Measurements from ENCODE around the gene SNX25.

DNA sequence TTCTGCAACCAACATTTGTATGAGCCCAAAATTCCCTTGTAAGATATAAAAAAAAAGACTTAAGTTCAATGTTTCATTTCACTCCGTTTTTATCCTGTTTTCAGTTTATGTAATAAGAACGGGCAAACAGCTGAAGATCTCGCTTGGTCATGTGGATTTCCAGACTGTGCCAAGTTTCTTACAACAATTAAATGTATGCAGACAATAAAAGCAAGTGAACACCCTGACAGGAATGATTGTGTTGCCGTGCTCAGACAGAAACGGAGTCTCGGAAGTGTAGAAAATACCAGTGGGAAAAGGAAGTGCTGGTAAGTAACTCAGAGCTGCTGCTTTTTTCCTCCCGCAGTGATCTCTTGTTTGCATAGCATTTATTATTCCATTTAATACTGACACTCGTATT, 190.1 kb downstream of the SNX25 start:
- TF ChIP-seq, protein P1, sequence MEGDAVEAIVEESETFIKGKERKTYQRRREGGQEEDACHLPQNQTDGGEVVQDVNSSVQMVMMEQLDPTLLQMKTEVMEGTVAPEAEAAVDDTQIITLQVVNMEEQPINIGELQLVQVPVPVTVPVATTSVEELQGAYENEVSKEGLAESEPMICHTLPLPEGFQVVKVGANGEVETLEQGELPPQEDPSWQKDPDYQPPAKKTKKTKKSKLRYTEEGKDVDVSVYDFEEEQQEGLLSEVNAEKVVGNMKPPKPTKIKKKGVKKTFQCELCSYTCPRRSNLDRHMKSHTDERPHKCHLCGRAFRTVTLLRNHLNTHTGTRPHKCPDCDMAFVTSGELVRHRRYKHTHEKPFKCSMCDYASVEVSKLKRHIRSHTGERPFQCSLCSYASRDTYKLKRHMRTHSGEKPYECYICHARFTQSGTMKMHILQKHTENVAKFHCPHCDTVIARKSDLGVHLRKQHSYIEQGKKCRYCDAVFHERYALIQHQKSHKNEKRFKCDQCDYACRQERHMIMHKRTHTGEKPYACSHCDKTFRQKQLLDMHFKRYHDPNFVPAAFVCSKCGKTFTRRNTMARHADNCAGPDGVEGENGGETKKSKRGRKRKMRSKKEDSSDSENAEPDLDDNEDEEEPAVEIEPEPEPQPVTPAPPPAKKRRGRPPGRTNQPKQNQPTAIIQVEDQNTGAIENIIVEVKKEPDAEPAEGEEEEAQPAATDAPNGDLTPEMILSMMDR (conservative IDR thresholded peaks at IDR 0.05; ENCODE audit: low read depth in 2 of 2) = no peak
- TF ChIP-seq POLR2AphosphoS5 (IDR thresholded peaks at IDR 0.05; ENCODE audit: low read depth) = no peak
- TF ChIP-seq JUNB (IDR thresholded peaks at IDR 0.05; ENCODE audit: unreplicated experiment) = no peak
- no peak for TF ChIP-seq EZH2 (IDR thresholded peaks at IDR 0.05; ENCODE audit: low read depth, unreplicated experiment)
- TF ChIP-seq, protein P2, sequence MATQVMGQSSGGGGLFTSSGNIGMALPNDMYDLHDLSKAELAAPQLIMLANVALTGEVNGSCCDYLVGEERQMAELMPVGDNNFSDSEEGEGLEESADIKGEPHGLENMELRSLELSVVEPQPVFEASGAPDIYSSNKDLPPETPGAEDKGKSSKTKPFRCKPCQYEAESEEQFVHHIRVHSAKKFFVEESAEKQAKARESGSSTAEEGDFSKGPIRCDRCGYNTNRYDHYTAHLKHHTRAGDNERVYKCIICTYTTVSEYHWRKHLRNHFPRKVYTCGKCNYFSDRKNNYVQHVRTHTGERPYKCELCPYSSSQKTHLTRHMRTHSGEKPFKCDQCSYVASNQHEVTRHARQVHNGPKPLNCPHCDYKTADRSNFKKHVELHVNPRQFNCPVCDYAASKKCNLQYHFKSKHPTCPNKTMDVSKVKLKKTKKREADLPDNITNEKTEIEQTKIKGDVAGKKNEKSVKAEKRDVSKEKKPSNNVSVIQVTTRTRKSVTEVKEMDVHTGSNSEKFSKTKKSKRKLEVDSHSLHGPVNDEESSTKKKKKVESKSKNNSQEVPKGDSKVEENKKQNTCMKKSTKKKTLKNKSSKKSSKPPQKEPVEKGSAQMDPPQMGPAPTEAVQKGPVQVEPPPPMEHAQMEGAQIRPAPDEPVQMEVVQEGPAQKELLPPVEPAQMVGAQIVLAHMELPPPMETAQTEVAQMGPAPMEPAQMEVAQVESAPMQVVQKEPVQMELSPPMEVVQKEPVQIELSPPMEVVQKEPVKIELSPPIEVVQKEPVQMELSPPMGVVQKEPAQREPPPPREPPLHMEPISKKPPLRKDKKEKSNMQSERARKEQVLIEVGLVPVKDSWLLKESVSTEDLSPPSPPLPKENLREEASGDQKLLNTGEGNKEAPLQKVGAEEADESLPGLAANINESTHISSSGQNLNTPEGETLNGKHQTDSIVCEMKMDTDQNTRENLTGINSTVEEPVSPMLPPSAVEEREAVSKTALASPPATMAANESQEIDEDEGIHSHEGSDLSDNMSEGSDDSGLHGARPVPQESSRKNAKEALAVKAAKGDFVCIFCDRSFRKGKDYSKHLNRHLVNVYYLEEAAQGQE (IDR thresholded peaks at IDR 0.05; ENCODE audit: unreplicated experiment) = no peak
- no peak for TF ChIP-seq EZH2phosphoT487 (IDR thresholded peaks at IDR 0.05; ENCODE audit: unreplicated experiment)
- TF ChIP-seq NANOG (IDR thresholded peaks at IDR 0.05; ENCODE audit: borderline replicate concordance) = no peak
- no peak for TF ChIP-seq ZNF331 (CRISPR knock-in tag; IDR thresholded peaks at IDR 0.05; ENCODE audit: low read depth)
- TF ChIP-seq CREB1 (CRISPR knock-in tag; IDR thresholded peaks at IDR 0.05; ENCODE audit: low read depth) = no peak
- TF ChIP-seq, protein P3, sequence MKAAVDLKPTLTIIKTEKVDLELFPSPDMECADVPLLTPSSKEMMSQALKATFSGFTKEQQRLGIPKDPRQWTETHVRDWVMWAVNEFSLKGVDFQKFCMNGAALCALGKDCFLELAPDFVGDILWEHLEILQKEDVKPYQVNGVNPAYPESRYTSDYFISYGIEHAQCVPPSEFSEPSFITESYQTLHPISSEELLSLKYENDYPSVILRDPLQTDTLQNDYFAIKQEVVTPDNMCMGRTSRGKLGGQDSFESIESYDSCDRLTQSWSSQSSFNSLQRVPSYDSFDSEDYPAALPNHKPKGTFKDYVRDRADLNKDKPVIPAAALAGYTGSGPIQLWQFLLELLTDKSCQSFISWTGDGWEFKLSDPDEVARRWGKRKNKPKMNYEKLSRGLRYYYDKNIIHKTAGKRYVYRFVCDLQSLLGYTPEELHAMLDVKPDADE (IDR thresholded peaks at IDR 0.05) = no peak
- no peak for TF ChIP-seq ZNF114 (CRISPR knock-in tag; IDR thresholded peaks at IDR 0.05)
- TF ChIP-seq STAT1 (IDR thresholded peaks at IDR 0.05; ENCODE audit: unreplicated experiment) = no peak
- TF ChIP-seq, protein P4, sequence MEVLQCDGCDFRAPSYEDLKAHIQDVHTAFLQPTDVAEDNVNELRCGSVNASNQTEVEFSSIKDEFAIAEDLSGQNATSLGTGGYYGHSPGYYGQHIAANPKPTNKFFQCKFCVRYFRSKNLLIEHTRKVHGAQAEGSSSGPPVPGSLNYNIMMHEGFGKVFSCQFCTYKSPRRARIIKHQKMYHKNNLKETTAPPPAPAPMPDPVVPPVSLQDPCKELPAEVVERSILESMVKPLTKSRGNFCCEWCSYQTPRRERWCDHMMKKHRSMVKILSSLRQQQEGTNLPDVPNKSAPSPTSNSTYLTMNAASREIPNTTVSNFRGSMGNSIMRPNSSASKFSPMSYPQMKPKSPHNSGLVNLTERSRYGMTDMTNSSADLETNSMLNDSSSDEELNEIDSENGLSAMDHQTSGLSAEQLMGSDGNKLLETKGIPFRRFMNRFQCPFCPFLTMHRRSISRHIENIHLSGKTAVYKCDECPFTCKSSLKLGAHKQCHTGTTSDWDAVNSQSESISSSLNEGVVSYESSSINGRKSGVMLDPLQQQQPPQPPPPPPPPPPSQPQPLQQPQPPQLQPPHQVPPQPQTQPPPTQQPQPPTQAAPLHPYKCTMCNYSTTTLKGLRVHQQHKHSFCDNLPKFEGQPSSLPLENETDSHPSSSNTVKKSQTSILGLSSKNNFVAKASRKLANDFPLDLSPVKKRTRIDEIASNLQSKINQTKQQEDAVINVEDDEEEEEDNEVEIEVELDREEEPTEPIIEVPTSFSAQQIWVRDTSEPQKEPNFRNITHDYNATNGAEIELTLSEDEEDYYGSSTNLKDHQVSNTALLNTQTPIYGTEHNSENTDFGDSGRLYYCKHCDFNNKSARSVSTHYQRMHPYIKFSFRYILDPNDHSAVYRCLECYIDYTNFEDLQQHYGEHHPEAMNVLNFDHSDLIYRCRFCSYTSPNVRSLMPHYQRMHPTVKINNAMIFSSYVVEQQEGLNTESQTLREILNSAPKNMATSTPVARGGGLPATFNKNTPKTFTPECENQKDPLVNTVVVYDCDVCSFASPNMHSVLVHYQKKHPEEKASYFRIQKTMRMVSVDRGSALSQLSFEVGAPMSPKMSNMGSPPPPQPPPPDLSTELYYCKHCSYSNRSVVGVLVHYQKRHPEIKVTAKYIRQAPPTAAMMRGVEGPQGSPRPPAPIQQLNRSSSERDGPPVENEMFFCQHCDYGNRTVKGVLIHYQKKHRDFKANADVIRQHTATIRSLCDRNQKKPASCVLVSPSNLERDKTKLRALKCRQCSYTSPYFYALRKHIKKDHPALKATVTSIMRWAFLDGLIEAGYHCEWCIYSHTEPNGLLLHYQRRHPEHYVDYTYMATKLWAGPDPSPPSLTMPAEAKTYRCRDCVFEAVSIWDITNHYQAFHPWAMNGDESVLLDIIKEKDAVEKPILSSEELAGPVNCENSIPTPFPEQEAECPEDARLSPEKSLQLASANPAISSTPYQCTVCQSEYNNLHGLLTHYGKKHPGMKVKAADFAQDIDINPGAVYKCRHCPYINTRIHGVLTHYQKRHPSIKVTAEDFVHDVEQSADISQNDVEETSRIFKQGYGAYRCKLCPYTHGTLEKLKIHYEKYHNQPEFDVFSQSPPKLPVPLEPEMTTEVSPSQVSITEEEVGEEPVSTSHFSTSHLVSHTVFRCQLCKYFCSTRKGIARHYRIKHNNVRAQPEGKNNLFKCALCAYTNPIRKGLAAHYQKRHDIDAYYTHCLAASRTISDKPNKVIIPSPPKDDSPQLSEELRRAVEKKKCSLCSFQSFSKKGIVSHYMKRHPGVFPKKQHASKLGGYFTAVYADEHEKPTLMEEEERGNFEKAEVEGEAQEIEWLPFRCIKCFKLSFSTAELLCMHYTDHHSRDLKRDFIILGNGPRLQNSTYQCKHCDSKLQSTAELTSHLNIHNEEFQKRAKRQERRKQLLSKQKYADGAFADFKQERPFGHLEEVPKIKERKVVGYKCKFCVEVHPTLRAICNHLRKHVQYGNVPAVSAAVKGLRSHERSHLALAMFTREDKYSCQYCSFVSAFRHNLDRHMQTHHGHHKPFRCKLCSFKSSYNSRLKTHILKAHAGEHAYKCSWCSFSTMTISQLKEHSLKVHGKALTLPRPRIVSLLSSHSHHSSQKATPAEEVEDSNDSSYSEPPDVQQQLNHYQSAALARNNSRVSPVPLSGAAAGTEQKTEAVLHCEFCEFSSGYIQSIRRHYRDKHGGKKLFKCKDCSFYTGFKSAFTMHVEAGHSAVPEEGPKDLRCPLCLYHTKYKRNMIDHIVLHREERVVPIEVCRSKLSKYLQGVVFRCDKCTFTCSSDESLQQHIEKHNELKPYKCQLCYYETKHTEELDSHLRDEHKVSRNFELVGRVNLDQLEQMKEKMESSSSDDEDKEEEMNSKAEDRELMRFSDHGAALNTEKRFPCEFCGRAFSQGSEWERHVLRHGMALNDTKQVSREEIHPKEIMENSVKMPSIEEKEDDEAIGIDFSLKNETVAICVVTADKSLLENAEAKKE (CRISPR knock-in tag; IDR thresholded peaks at IDR 0.05) = no peak

All from GM23338 (cell line).